Activated T-cell treated with anti-CD3 and anti-CD28 coated beads, Interleukin-2, amount 50 U/mL, for 72 hours (primary cell): ENCODE data around the gene MGLL. TPM values are rescaled to one million over a fixed set of nuclear protein-coding genes. Genes with fewer than 3 reads are reported as not detected.
"Not testable (repeated sequence)": the region's sequence is repeated elsewhere in the genome, so short reads cannot be mapped to it uniquely, and the experiment has no call there.

ENCODE experiments used
- ATAC-seq, 2 donors: fragments of 150-1000 bp; cut with Tn5 transposase; replicated peaks in 1 of 2; 2 replicates each; pipeline ENCODE4 v1.10.0; 2021; ENCODE audit warnings: moderate library complexity in 2 of 2, mild to moderate bottlenecking in 1 of 2
- DNase-seq, 2 donors: peaks; one replicate each; pipeline ENCODE4 v3.0.0; 2021 to 2022; ENCODE audit warnings: mixed read lengths in 1 of 2
- H3K27ac Mint-ChIP-seq: one replicate; pipeline ENCODE4 v1.8.0; 2022; ENCODE audit warnings: mild to moderate bottlenecking, moderate library complexity, mixed read lengths
- H3K27me3 Mint-ChIP-seq: one replicate; pipeline ENCODE4 v1.8.0; 2022; ENCODE audit warnings: low read depth, mixed read lengths
- H3K36me3 Mint-ChIP-seq, 2 donors: one replicate each; pipeline ENCODE4 v1.8.0; 2022; ENCODE audit warnings: mixed read lengths in 2 of 2, mild to moderate bottlenecking in 1 of 2; ENCODE audit not compliant: insufficient read depth in 2 of 2
- H3K4me1 Mint-ChIP-seq: one replicate; pipeline ENCODE4 v1.8.0; 2022; ENCODE audit warnings: low read depth, mixed read lengths
- H3K4me3 Mint-ChIP-seq, 2 donors: one replicate each; pipeline ENCODE4 v1.8.0; 2022; ENCODE audit warnings: mild to moderate bottlenecking in 2 of 2, mixed read lengths in 2 of 2, moderate library complexity in 2 of 2
- H3K9me3 Mint-ChIP-seq, 2 donors: one replicate each; pipeline ENCODE4 v1.8.0; 2022; ENCODE audit warnings: mixed read lengths in 2 of 2
- total RNA-seq, 2 donors: library from RNA; stranded (reverse); gene quantifications; one replicate each; pipeline ENCODE4 v1.2.3, GENCODE V29; 2022

The MGLL gene
- total RNA-seq, 2 donors from 2014 or later: 1.7 to 2.3 TPM

DNA sequence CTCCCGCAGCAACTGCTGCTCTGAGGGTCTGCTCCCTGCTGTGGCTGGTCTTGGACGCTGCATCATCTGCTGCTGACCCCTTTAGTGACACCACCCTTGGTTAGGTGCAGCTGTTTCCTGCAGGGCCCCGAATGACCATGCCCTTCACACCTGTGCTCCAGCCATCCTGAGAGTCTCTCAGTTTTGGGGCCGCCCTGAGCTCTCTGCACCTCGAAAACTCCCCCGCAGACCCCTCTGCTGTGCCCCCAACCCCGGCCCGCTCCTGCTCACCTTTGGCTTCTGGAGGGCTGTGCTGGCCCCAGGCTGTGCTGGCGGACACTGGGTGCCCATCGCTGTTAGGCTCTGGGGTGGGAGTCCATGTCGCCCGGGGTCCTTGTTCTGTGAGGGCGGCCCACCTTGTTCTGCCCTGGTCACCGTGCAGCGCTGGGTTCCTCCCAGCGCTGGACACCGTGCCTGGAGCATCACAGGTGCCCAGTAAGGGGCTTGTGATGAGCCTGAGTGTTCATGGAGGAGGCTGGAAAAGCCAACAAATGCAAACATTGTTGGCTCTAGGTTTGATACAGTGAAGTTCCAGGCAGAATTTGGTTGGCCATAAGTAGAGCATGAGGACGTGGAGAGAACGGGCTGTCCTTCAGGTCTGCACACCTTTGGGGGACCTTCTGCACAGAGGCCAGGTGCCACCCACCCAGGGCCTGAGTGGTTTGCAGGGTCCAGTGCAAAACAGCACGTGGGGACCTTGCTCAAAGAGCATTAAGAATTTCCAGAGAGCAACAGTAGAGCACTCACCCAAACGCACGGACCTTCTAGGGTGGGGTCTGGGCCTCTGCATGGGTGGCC lies 137.2 kb downstream of the MGLL start:
- H3K27ac Mint-ChIP-seq: no peak overlapping the region
- ATAC-seq: peak in 1 of 2 donors; percentile 24
- no peaks in the 10 kb centered on the region for H3K36me3 Mint-ChIP-seq
- no peak for DNase-seq
- peaks cover 11% of the 10 kb centered on the region for H3K4me1 Mint-ChIP-seq
- H3K27me3 Mint-ChIP-seq: no peaks in the 10 kb centered on the region
- H3K4me3 Mint-ChIP-seq: no peak overlapping the region
- H3K9me3 Mint-ChIP-seq: no peaks in the 10 kb centered on the region

DNA sequence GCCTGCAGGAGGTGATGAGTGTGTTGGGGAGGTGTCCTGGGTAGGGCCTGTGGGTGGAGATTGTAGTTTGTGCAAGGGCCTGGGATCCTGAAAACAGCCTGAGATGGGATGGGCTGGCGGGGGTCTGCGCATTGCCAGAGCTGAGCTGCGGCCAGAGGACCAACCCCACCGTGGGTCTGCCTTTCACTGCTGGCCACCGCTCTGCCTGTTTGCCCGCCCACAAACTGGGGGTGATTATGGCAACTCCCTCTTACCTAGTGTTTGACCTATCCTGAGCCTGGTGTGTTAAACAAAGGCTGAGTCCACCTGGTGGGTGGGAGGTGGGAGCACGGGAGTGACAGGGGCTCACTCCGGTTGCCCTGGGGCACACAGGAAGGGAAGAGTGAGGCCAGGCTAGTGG lies 139.8 kb downstream of the MGLL start:
- ATAC-seq (no peak), DNase-seq (no peak)
- no peak overlapping the region for H3K4me3 Mint-ChIP-seq
- no peaks in the 10 kb centered on the region for H3K27me3 Mint-ChIP-seq
- H3K9me3 Mint-ChIP-seq: no peaks in the 10 kb centered on the region
- H3K36me3 Mint-ChIP-seq: no peaks in the 10 kb centered on the region
- H3K4me1 Mint-ChIP-seq: peaks cover 11% of the 10 kb centered on the region
- H3K27ac Mint-ChIP-seq: no peak overlapping the region

- not testable (repeated sequence) for H3K27me3 Mint-ChIP-seq, H3K36me3 Mint-ChIP-seq
Observed at GRCh38 chr3:127682175-127682554, 140.2 kb downstream of the MGLL start.

DNA sequence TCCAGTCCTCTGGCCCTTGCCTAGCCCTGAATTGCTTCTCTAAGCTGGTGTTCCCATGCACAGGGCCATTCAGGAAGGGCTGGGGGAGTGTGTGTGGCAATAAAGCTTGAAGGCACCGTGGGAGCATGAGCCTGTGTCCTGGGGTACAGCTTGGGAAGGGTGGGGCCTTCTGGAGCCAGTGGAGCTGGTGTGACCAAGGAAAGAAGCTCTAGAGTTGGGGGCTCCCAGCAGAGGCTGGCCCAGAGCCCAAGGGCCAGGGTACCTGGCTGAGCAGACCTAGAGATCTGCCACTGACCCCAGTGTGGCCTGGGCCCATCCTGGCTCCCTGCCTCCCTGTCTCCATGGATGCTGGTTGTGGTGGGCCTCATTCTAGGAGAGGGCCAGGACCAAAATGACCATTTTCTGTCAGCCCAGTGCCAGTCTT lies 141.5 kb downstream of the MGLL start:
- no peak for DNase-seq

More at GRCh38 chr3:127682175-127682554, 140.2 kb downstream of the MGLL start:
- H3K27ac Mint-ChIP-seq, ATAC-seq, DNase-seq, H3K9me3 Mint-ChIP-seq, H3K4me3 Mint-ChIP-seq: not testable (repeated sequence)
- peaks cover 11% of the 10 kb centered on the region for H3K4me1 Mint-ChIP-seq

DNA sequence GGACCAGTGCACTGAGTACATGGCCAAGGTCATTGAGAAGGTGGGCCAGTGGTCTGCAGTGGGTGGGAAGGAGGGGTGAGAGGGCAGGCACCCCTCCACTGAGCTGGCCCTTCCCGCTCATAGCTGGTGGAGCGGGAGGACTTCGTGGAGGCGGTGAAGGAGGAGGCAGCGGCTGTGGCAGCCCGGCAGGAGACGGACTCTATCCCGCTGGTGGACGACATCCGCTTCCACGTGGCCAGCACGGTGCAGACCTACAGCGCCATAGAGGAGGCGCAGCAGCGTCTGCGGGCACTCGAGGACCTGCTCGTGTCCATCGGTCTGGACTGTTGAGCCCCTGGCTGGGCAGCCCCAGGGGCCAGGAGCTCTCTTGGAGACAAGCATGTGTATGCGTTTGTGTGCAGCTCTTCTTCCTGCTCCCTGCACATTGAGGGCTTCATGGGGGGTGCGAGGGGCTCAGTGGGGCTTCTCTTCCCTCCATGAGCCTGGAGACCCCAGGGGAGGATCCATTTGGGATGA lies 142.1 kb downstream of the MGLL start:
- no peaks in the 10 kb centered on the region for H3K36me3 Mint-ChIP-seq
- no peak for DNase-seq
- no peak for ATAC-seq
- H3K9me3 Mint-ChIP-seq: no peaks in the 10 kb centered on the region
- H3K4me3 Mint-ChIP-seq: no peak overlapping the region
- H3K27me3 Mint-ChIP-seq: no peaks in the 10 kb centered on the region
- H3K4me1 Mint-ChIP-seq: peaks cover 18% of the 10 kb centered on the region
- no peak overlapping the region for H3K27ac Mint-ChIP-seq

More for the DNA sequence above, 141.5 kb downstream of the MGLL start:
- Mint-ChIP-seq H3K4me1 (peaks cover 16% of the 10 kb centered on the region), H3K27me3 (no peaks in the 10 kb centered on the region), H3K36me3 (no peaks in the 10 kb centered on the region), H3K9me3 (no peaks in the 10 kb centered on the region), H3K27ac (no peak overlapping the region), H3K4me3 (no peak overlapping the region)
- ATAC-seq: no peak

DNA sequence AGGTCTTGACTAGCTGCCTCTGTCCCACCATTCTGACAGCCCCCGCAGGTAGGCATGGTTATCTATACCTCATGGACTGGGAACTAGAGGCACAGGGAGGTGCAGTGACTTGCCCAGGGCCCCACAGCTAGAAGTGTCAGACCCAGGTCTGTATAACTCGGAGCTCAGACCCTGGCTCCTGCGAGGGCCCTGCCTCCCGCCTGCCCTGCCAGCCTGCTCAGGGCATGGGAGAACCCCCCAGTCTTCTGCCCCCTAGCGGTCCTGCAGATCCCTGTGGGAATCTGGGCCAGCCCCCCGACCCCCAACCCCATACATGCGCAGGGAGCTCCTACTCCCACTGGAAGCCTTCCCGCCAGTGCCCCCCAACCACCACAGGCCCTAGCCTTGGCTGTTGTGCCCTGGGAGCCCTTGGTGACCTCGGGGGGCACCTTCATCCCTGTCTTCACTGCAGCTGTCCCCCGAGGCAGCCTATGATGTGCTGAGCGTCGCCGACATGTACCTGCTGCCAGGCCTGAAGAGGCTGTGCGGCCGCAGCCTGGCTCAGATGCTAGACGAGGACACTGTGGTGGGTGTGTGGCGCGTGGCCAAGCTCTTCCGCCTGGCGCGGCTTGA lies 142.7 kb downstream of the MGLL start:
- ATAC-seq (no peak), DNase-seq (no peak)
- H3K36me3 Mint-ChIP-seq: no peaks in the 10 kb centered on the region
- H3K27ac Mint-ChIP-seq: no peak overlapping the region
- no peak overlapping the region for H3K4me3 Mint-ChIP-seq
- H3K27me3 Mint-ChIP-seq: no peaks in the 10 kb centered on the region
- peaks cover 23% of the 10 kb centered on the region for H3K4me1 Mint-ChIP-seq
- no peaks in the 10 kb centered on the region for H3K9me3 Mint-ChIP-seq

GRCh38 chr3:127678611-127679533 lies 143.4 kb downstream of the MGLL start:
- Mint-ChIP-seq H3K9me3 (no peaks in the 10 kb centered on the region), H3K4me1 (peaks cover 31% of the 10 kb centered on the region), H3K27me3 (no peaks in the 10 kb centered on the region), H3K36me3 (peaks cover 0 to 2% of the 10 kb centered on the region in 2 donors), H3K27ac (no peak overlapping the region), H3K4me3 (no peak overlapping the region)
- ATAC-seq (no peak), DNase-seq (no peak)

GRCh38 chr3:127678315-127678599 lies 144.1 kb downstream of the MGLL start:
- Mint-ChIP-seq H3K36me3 (peaks cover 0 to 2% of the 10 kb centered on the region in 2 donors), H3K27me3 (no peaks in the 10 kb centered on the region), H3K4me1 (peaks cover 31% of the 10 kb centered on the region), H3K9me3 (no peaks in the 10 kb centered on the region), H3K4me3 (no peak overlapping the region), H3K27ac (no peak overlapping the region)
- DNase-seq (no peak), ATAC-seq (no peak)

- no peak for ATAC-seq
- H3K4me1 Mint-ChIP-seq: peaks cover 31% of the 10 kb centered on the region
- H3K4me3 Mint-ChIP-seq: no peak overlapping the region
- no peak overlapping the region for H3K27ac Mint-ChIP-seq
- H3K36me3 Mint-ChIP-seq: peaks cover 0 to 2% of the 10 kb centered on the region in 2 donors
- H3K9me3 Mint-ChIP-seq: no peaks in the 10 kb centered on the region
- no peak for DNase-seq
- H3K27me3 Mint-ChIP-seq: no peaks in the 10 kb centered on the region
Observed at GRCh38 chr3:127677541-127678314, 144.6 kb downstream of the MGLL start.

DNA sequence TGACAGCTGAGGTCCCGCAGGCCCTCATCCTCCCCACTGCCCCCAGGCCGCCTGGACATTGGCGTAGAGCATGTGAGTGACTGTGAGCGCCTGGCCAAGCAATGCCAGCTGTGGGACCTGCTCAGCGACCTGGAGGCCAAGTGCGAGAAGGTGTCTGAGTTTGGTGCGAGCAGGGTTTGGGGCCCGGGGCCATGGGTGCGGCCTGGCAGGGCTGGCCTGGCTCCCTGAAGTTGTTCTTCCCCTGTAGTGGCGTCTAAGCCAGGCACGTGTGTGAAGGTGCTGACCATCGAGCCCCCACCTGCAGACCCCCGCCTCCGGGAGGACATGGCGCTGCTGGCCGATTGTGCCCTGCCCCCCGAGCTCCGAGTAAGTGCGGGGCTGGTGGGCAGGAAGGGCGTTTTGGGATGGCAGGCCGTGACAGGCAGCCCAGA lies 145.4 kb downstream of the MGLL start:
- Mint-ChIP-seq H3K9me3 (no peaks in the 10 kb centered on the region), H3K27ac (no peak overlapping the region), H3K36me3 (peaks cover under 1 to 3% of the 10 kb centered on the region in 2 donors), H3K4me1 (peaks cover 31% of the 10 kb centered on the region), H3K27me3 (no peaks in the 10 kb centered on the region), H3K4me3 (no peak overlapping the region)
- no peak for DNase-seq
- ATAC-seq: no peak

GRCh38 chr3:127676456-127676855 lies 145.9 kb downstream of the MGLL start:
- DNase-seq (no peak), ATAC-seq (no peak)
- Mint-ChIP-seq H3K27me3 (no peaks in the 10 kb centered on the region), H3K36me3 (peaks cover 2 to 5% of the 10 kb centered on the region in 2 donors), H3K9me3 (no peaks in the 10 kb centered on the region), H3K27ac (no peak overlapping the region), H3K4me1 (peaks cover 33% of the 10 kb centered on the region), H3K4me3 (no peak overlapping the region)

DNA sequence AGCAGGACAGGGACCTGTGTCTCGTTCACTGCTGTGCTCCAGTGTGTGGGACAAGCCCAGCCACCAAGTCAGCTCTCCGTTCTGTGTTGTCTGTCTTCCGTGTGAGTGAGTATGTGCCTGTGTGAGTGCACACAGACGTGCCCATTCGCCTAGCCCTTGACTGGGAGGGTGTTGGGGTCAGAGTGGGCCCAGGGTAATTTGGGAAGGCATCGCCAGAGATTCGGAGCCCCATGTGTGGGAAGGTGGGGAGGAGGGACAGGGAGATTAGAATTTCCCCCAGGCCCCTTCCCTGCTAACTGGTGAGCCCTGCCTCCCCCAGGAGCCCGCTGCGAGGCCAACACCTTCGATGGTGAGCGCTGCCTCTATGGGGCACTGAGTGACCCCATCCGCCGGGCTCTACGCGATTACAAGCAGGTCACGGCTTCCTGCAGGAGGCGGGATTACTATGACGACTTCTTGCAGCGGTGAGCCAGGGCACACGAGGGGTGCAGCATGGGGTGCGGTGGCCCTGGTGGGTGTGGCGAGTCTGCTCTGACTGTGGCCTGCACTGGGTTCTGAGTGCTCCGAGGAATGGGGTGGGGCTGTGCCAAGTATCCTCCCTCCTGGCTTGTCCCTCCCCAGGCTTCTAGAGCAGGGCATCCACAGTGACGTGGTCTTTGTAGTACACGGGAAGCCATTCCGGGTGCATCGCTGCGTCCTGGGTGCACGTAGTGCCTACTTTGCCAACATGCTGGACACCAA lies 146.5 kb downstream of the MGLL start:
- H3K36me3 Mint-ChIP-seq: peaks cover 2 to 5% of the 10 kb centered on the region in 2 donors
- peaks cover 31% of the 10 kb centered on the region for H3K4me1 Mint-ChIP-seq
- H3K27me3 Mint-ChIP-seq: no peaks in the 10 kb centered on the region
- ATAC-seq (no peak), DNase-seq (no peak)
- H3K9me3 Mint-ChIP-seq: no peaks in the 10 kb centered on the region
- no peak overlapping the region for H3K27ac Mint-ChIP-seq
- no peak overlapping the region for H3K4me3 Mint-ChIP-seq
